ENCODE data around the gene SLC15A3.

The SLC15A3 gene

GRCh38 chr11:60951904-60952741 lies at the start of gene SLC15A3:
TSS of gene SLC15A3 (minus strand) at chr11:60952176. CDS start at chr11:60951551, 625 bp downstream.
- peak; percentile 49 for DNase-seq
- peak; percentile 52 for ATAC-seq

- no peak for ATAC-seq
- no peak for DNase-seq
These were observed 48.5 kb upstream of the SLC15A3 start for GRCh38 chr11:61000426-61000825.

DNA sequence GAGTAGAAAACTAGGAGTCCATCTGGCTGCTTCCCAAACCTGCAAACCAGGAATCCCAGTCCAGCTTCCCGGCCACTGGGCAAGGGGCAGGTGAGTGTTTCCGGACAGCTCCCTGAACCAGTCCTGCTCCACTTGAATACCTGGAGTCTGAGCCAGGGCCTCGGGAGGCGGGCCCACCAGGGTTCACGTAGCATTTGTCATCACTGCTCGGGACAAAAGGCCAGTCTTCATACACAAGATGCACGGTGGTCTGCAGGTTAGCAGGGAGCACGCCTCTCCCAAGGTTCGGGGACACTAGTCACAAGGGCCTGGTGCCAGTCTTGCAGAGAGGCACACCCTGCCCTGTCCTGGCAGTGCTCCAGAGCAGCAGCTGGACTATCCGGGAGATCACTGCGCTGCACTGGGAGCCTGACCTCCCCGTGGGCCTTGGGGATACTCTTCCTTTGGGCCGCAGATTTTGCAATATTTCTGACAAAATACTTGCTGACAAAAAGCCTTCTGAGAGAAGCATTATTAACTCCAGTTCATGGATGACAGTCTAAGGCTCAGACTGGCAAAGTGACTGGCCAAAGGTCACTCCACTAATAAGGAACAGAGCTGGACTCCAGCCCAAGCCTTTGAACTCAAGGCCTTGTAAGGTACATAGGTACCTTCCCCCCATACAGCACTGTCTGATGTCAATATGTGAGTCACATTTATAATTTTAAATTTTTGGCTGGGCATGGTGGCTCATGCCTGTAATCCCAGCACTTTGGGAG lies 44.6 kb upstream of the SLC15A3 start:
- no peak for ATAC-seq
- DNase-seq: no peak

DNA sequence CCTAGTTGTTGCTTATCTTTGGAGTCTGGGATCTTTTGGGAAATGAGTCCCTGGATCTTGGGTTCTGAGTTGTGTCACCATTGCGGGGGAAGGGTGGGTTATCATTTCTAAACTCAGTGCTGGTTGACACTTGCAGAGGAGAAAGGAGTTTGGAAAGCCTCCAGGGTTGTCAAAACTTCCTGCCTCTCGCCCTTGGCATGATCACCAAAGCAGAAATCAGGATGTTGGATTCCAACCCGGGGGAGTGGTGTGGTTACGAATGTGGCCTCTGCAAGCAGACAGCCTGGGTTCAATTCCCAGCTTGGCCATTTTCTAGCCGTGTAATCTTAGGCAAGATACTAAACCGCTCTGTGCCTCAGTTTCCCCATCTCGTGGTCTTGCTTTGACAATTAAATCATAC lies 43.8 kb upstream of the SLC15A3 start:
- ATAC-seq: no peak
- no peak for DNase-seq

DNA sequence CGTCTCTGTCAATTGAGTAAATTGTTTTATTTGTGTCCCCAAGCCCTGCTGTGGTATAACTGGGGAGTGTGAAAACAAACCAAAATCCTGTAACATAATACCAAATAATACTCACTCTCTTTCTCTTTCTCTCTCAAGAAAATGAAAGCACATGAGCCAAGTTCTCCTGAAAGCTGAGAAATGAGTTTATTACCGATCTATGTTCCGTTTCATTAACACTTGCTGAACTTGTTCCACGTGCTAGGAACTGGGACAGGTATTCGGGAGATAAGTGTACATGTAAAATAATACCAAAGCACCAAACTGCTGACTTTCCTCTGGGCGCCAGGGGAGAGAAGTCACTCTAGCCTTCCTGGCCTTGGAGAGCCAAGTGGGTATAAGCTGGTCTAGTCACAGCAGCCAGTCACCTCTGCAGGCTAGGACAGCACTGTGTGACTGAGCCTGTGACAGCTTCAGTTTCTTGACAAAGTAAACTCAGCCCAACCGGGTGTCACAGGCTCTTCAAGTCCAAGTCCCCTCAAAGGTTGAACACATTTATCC lies 42.6 kb upstream of the SLC15A3 start:
- DNase-seq (no peak), ATAC-seq (peak; percentile 64)

- DNase-seq: no peak
- peak; percentile 50 for ATAC-seq
These were observed 41.6 kb upstream of the SLC15A3 start for GRCh38 chr11:60993615-60994014.

- ATAC-seq (no peak), DNase-seq (no peak)
These were observed 41.0 kb upstream of the SLC15A3 start for GRCh38 chr11:60992842-60993409.

DNA sequence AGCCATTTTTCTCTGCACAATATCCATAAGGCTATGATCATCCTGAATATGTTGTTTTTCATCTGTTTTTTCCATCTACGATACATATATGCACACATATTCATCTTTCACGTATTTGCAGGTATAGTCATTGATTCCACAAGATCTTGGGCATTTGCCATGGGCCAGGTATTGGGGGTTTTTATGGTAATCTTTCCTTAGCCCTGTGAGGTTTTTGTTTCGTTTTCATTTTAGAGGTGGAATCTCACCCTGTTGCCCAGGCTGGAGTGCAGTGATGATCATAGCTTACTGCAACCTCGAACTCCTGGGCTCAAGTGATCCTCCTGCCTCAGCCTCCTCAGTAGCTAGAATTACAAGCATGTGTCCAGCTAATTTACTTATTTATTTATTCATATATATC lies 39.5 kb upstream of the SLC15A3 start:
- no peak for DNase-seq
- peak; percentile 6 for ATAC-seq

DNA sequence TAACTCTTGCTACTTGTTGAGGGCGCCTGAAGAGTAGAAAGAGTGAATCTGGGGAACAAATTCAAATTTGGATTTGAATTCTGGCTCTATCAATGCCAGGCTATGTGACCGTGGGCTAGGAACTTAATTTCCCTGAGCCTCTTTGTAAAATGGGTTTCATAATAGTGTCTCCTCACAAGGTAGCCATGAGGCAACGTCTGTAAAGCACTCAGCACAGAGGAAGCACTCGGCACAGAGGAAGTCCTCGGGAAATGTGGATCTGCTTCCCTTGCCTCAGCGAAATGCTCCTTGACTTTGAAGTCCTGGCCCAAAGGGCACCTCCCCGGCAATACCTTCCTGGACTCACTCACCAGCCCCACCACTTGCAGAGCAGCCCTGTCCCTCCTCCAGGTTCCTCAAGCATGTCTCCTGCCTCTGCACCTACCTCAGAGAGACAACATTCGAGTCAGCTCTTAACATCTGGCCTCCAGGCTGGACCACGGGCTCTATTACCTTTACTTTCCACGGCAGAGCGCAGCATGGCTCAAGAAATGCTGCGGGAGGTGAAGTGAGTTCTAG lies 37.2 kb upstream of the SLC15A3 start:
- no peak for DNase-seq
- ATAC-seq: no peak

DNA sequence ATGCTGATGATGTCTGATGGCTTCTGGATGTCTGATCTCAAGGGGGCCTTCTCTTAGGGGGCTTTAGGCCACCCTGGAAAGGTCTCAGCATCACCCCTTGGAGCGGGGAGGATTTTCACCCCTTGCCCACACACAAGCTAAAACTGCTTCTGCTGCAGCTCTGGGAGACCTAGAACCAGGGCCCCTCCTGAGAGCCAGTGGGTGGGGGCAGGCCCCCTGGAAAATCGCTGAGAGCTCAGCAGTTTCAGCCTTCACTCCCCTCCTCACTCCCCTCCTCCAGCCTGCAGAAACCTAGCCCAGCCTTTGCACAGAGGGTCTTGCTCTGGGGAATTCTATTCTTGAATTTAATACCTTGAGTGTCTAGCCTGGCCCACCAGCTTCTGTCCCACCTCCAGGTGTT lies 36.7 kb upstream of the SLC15A3 start:
- no peak for ATAC-seq
- DNase-seq: no peak

- ATAC-seq: peak; percentile 64
These were observed 35.8 kb upstream of the SLC15A3 start for GRCh38 chr11:60987577-60988277.

DNA sequence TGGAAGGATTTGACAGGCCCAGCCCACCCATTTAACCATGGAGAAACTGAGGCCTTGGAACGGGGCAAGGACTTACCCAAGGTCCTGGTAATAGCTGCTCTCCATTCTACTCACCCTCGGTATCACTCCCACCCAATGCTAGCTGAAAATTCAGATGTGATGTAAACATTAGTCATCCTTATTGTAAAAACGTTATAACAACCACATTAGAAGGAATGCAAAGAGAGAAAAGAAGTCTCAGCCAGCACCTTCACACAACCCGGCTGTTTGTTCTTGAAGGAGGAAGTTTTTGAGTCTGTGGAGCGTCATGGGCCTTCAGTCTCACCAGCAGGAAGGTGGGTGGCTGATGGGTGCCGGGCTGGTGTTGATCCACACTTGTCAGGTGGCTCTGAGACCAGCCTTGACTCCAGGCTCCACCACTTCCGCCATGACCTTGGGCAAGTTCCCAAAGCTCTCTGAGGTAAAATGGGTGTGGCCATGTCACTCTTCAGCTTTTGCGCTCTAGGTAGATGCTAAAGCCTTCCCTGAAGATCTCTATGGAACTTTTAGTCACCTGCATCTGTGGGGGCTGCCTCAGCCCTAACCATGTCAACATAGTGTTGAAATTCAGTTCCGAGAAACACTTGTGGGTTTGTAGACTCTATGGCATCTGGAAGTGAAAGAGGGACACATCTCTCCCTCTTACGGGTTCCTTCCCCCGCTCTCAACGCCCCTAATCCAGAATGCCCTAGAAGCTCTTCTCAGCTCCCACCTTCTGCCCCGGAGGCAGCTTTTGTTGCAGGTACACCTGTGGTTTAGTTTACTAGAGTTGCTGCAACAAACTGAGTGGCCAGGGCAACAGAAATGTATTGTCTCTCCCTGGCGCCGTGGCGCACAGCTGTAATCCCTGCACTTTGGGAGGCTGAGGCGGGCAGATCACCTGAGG lies 34.3 kb upstream of the SLC15A3 start:
- peak; percentile 86 for ATAC-seq
- peak; percentile 86 for DNase-seq

More at GRCh38 chr11:60987577-60988277, 35.8 kb upstream of the SLC15A3 start:
- peak; percentile 67 for DNase-seq

DNA sequence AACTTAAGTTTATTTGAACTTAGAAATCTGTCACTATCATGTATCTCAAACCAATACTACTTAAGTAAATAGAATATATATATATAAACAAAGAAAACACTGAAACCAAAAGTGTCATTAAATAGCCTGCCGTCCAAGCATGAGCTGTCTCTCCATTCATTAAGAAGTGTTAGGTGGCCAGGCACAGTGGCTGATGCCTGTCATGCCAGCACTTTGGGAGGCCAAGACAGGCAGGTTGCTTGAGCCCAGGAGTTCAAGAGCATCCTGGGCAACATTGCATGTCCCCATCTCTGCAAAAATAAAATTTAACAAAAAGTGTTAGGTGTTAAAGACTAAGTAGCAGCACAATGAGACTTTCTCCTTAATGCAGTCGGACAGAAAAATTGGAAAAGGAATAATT lies 33.5 kb upstream of the SLC15A3 start:
- DNase-seq: no peak

GRCh38 chr11:60984636-60985035 lies 32.7 kb upstream of the SLC15A3 start:
- ATAC-seq (no peak), DNase-seq (no peak)

More for the DNA sequence above, 33.5 kb upstream of the SLC15A3 start:
- ATAC-seq: no peak

DNA sequence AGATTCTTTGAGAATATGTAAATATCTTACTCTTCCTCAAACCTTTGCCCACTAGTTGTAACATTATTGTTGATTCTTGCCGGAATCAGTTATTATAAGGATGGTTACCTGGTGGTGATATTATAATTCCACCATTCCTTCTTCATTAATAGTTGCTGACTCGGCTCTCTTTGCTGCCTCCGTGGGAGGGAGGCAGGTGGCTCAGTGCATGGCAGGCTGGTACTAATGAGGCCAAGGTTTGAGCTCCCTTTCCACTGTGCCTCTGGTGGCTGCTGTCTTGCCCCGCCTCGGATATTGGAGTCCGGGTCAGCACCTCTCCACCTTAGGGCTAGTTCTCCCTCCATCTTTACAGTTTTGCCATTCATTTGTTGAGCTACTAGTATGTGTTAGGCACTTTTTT lies 32.2 kb upstream of the SLC15A3 start:
- ATAC-seq: no peak
- no peak for DNase-seq

GRCh38 chr11:60982184-60982583 lies 30.2 kb upstream of the SLC15A3 start:
- DNase-seq (no peak), ATAC-seq (no peak)

DNA sequence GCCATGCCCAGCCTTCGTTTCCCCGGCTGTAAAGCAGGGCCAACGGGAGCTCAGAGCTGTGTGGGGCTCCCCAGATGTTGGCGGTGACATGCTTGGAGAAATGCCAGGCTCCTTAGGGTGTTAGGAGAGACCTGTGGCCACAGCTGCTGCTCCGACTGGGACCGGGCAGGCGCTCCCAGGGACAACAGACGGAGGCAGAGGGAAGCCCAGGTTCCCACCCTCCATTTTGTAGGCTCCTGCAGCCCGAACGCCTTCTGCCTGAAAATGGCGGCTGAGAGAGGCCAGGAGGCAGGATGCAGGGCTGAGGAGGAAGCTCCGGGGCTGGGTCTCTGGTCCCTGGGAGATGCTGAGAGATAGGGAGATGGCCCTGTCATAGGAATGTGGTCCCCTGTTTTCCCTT lies 29.5 kb upstream of the SLC15A3 start:
- DNase-seq (no peak), ATAC-seq (no peak)

- peak; percentile 89 for DNase-seq
- ATAC-seq: peak; percentile 92
These were observed 26.8 kb upstream of the SLC15A3 start for GRCh38 chr11:60978546-60979380.

DNA sequence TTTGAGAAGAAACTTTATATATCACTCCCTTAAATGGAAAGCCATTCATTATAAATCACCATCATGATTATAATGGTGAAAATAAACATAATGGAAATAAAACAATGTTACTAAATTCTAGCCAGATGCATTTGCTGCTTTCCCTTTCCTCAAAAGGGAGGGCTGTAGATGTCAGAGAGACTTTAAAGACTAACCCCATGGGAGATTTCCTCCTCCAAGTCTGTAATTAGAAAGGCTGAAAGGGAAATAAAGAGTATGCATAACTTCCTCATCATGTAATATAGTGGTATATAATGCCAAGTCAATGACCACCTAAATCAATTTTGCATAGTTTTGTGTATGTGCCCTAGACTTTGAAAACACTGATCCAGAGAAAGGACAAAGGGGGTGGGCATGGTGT lies 25.9 kb upstream of the SLC15A3 start:
- ATAC-seq (no peak), DNase-seq (no peak)

GRCh38 chr11:60977224-60977623 lies 25.2 kb upstream of the SLC15A3 start:
- DNase-seq (no peak), ATAC-seq (no peak)

All from stimulated activated naive CD8-positive, alpha-beta T cell treated with anti-CD3 and anti-CD28 coated beads, Interleukin-15, Interleukin-2, amounts not matched to agents 100 U/mL and 50 U/mL, for 24 hours (primary cell).